HEK293 (cell line): ENCODE measurements around the gene LHFPL6.

Source experiments
- CTCF ChIA-PET: fragments of 350-600 bp; formaldehyde crosslinking; extraction: SDS; loops from one replicate; lab custom pipeline; 2021; ENCODE audit warnings: antibody characterized with exemption; lab: Yijun Ruan, JAX
- POLR2A ChIA-PET: fragments of 300-600 bp; formaldehyde crosslinking; extraction: SDS; loops from one replicate; lab custom pipeline; 2020; ENCODE audit warnings: antibody characterized with exemption, inconsistent platforms; lab: Yijun Ruan, JAX
- H3K27ac ChIP-seq: fragments of 200-500 bp; sonication (Bioruptor generic); 2 replicates; pipeline ENCODE4 v1.5.1; 2014; ENCODE audit warnings: low read depth, low read length, control low read depth, inconsistent platforms; ENCODE audit errors: extremely low read depth
- H3K36me3 ChIP-seq, 2 experiments: fragments of 200-500 bp in 1 of 2; sonication (Bioruptor generic) in 1 of 2; 1 replicate in 1 of 2; 2 replicates in 1 of 2; pipeline ENCODE4 v1.5.1; 2014 to 2017; ENCODE audit warnings: inconsistent platforms in 2 of 2, low read length in 2 of 2; ENCODE audit not compliant: control insufficient read depth in 2 of 2, insufficient read depth in 1 of 2
- H3K4me1 ChIP-seq: fragments of 200-500 bp; sonication (Bioruptor generic); 2 replicates; pipeline ENCODE4 v1.5.1; 2014; ENCODE audit warnings: mild to moderate bottlenecking, low read length, inconsistent platforms; ENCODE audit not compliant: control insufficient read depth, insufficient read depth
- H3K4me3 ChIP-seq: 2 replicates; pipeline ENCODE4 v1.5.1; 2011; ENCODE audit warnings: low read depth, mild to moderate bottlenecking, control low read depth, low read length, moderate library complexity
- H3K9me3 ChIP-seq: fragments of 200-500 bp; sonication (Bioruptor generic); 2 replicates; pipeline ENCODE4 v1.5.1; 2014; ENCODE audit warnings: low read depth, low read length, inconsistent platforms; ENCODE audit not compliant: control insufficient read depth, insufficient read depth
- ATF2 ChIP-seq: fragments of 450-650 bp; formaldehyde crosslinking; IDR thresholded peaks from 2 replicates; pipeline ENCODE4 v1.5.1; 2016; ENCODE audit warnings: missing biosample characterization, missing genetic modification characterization, low read depth
- CTCF ChIP-seq: fragments of 450-650 bp; formaldehyde crosslinking; IDR thresholded peaks from 2 replicates; pipeline ENCODE4 v1.5.1; 2016; ENCODE audit warnings: missing biosample characterization, missing genetic modification characterization
- KLF17 ChIP-seq: fragments of 450-650 bp; formaldehyde crosslinking; IDR thresholded peaks from 2 replicates; pipeline ENCODE4 v1.5.1; 2016; ENCODE audit warnings: missing biosample characterization, missing genetic modification characterization
- PRDM4 ChIP-seq: fragments of 450-650 bp; formaldehyde crosslinking; IDR thresholded peaks from 2 replicates; pipeline ENCODE4 v1.5.1; 2017; ENCODE audit warnings: missing biosample characterization, missing genetic modification characterization
- TRIM28 ChIP-seq: IDR thresholded peaks from 2 replicates; pipeline ENCODE4 v1.6.1; 2011; ENCODE audit warnings: low read length, control low read depth, borderline replicate concordance
- WT1 ChIP-seq: fragments of 450-650 bp; formaldehyde crosslinking; IDR thresholded peaks from 2 replicates; pipeline ENCODE4 v1.5.1; 2016; ENCODE audit warnings: missing biosample characterization, missing genetic modification characterization
- ZBTB17 ChIP-seq: fragments of 450-650 bp; formaldehyde crosslinking; IDR thresholded peaks from 2 replicates; pipeline ENCODE4 v1.5.1; 2016; ENCODE audit warnings: missing biosample characterization, missing genetic modification characterization
- ZNF133 ChIP-seq: fragments of 450-650 bp; formaldehyde crosslinking; IDR thresholded peaks from 2 replicates; pipeline ENCODE4 v1.5.1; 2016; ENCODE audit warnings: missing biosample characterization, missing genetic modification characterization
- ZNF404 ChIP-seq: fragments of 450-650 bp; formaldehyde crosslinking; IDR thresholded peaks from 2 replicates; pipeline ENCODE4 v1.5.1; 2017; ENCODE audit warnings: missing biosample characterization, missing genetic modification characterization
- ZNF510 ChIP-seq: fragments of 450-650 bp; formaldehyde crosslinking; IDR thresholded peaks from 2 replicates; pipeline ENCODE4 v1.5.1; 2018; ENCODE audit warnings: mild to moderate bottlenecking, missing genetic modification characterization, missing biosample characterization; ENCODE audit not compliant: insufficient replicate concordance
- ZNF658 ChIP-seq: fragments of 450-650 bp; formaldehyde crosslinking; IDR thresholded peaks from 2 replicates; pipeline ENCODE4; 2016; ENCODE audit warnings: missing biosample characterization, missing genetic modification characterization
- ZSCAN16 ChIP-seq: fragments of 450-650 bp; formaldehyde crosslinking; IDR thresholded peaks from 2 replicates; pipeline ENCODE4 v1.5.1; 2016; ENCODE audit warnings: missing biosample characterization, missing genetic modification characterization
- ZSCAN18 ChIP-seq: fragments of 450-650 bp; formaldehyde crosslinking; IDR thresholded peaks from 2 replicates; pipeline ENCODE4 v1.5.1; 2016; ENCODE audit warnings: missing biosample characterization, missing genetic modification characterization

LHFPL6 gene

GRCh38 chr13:39376076-39376475, 226.9 kb downstream of the LHFPL6 start:
- Histone ChIP-seq H3K4me1 (no peaks in the 10 kb centered on the region), H3K4me3 (no peak overlapping the region), H3K27ac (no peak overlapping the region), H3K9me3 (no peaks in the 10 kb centered on the region), H3K36me3 (no peaks in the 10 kb centered on the region)
- POLR2A ChIA-PET: no interaction called here
- CTCF ChIA-PET: interaction anchor here (1.1 kb wide), 1 partner anchor 7 kb away, joined by 3 read pairs; no protein-coding TSS in a partner anchor
- TF ChIP-seq ZNF658 (tag by site-specific recombination) (no peak), ZBTB17 (tag by site-specific recombination) (no peak)

- no peak overlapping the region for H3K27ac ChIP-seq
- ChIA-PET CTCF (interaction anchor here (1.1 kb wide), 1 partner anchor 7 kb away, joined by 3 read pairs; no protein-coding TSS in a partner anchor), POLR2A (no interaction called here)
- H3K4me1 ChIP-seq: no peaks in the 10 kb centered on the region
- TF ChIP-seq ZSCAN18 (tag by site-specific recombination): no peak
- TF ChIP-seq ZSCAN16 (tag by site-specific recombination): no peak
- no peak for TF ChIP-seq KLF17 (tag by site-specific recombination)
- no peak for TF ChIP-seq ZNF133 (tag by site-specific recombination)
- no peak for TF ChIP-seq ZBTB17 (tag by site-specific recombination)
- TF ChIP-seq WT1 (tag by site-specific recombination): no peak
- TF ChIP-seq ATF2 (tag by site-specific recombination): no peak
- TF ChIP-seq TRIM28: no peak
- no peak for TF ChIP-seq ZNF404 (tag by site-specific recombination)
- TF ChIP-seq ZNF510 (tag by site-specific recombination): no peak
- no peak for TF ChIP-seq PRDM4 (tag by site-specific recombination)
- TF ChIP-seq CTCF (tag by site-specific recombination): no peak
- no peaks in the 10 kb centered on the region for H3K36me3 ChIP-seq
- H3K4me3 ChIP-seq: no peak overlapping the region
- no peaks in the 10 kb centered on the region for H3K9me3 ChIP-seq
Measured at GRCh38 chr13:39375601-39376000, 227.4 kb downstream of the LHFPL6 start.
